SJCRH30 (cell line): Measurements from ENCODE around the gene STARD10. TPM values are rescaled to one million over a fixed set of nuclear protein-coding genes. Genes with fewer than 3 reads are reported as not detected.
A peak's percentile ranks its signal among the peaks of the same experiment; 100 is the strongest.
"Not testable (repeated sequence)": the region's sequence is repeated elsewhere in the genome, so short reads cannot be mapped to it uniquely, and the experiment has no call there.

Source experiments
- DNase-seq, 2 experiments: peaks; one replicate each; pipeline ENCODE4 v3.0.0-alpha.2; 2015 to 2020
- H3K27ac ChIP-seq: fragments of 250-450 bp; sonication (Bioruptor Pico); 2 replicates; pipeline ENCODE4 v1.5.1; 2020; ENCODE audit warnings: mild to moderate bottlenecking, moderate library complexity
- H3K27me3 ChIP-seq: fragments of 250-450 bp; sonication (Bioruptor Pico); 2 replicates; pipeline ENCODE4 v1.5.1; 2020; ENCODE audit warnings: mild to moderate bottlenecking, moderate library complexity
- H3K36me3 ChIP-seq: fragments of 250-450 bp; sonication (Bioruptor Pico); 2 replicates; pipeline ENCODE4 v1.5.1; 2020; ENCODE audit warnings: mild to moderate bottlenecking, moderate library complexity
- H3K4me1 ChIP-seq: fragments of 250-450 bp; sonication (Bioruptor Pico); 2 replicates; pipeline ENCODE4 v1.5.1; 2020; ENCODE audit warnings: mild to moderate bottlenecking, moderate library complexity
- H3K4me3 ChIP-seq: fragments of 250-450 bp; sonication (Bioruptor Pico); 2 replicates; pipeline ENCODE4 v1.5.1; 2020; ENCODE audit warnings: mild to moderate bottlenecking, moderate library complexity
- H3K9me3 ChIP-seq: fragments of 250-450 bp; sonication (Bioruptor Pico); replicated peaks from 2 replicates; pipeline ENCODE4 v1.5.1; 2020; ENCODE audit warnings: mild to moderate bottlenecking, moderate library complexity
- total RNA-seq: library from RNA; depleted of rRNA; stranded (reverse); fragments of >200 nt; shearing (Covaris generic); gene quantifications from 2 replicates; pipeline ENCODE4 v1.2.3, GENCODE V29; 2014

The STARD10 gene
- total RNA-seq, 1 experiment from 2014 or later: 10.3 TPM

DNA sequence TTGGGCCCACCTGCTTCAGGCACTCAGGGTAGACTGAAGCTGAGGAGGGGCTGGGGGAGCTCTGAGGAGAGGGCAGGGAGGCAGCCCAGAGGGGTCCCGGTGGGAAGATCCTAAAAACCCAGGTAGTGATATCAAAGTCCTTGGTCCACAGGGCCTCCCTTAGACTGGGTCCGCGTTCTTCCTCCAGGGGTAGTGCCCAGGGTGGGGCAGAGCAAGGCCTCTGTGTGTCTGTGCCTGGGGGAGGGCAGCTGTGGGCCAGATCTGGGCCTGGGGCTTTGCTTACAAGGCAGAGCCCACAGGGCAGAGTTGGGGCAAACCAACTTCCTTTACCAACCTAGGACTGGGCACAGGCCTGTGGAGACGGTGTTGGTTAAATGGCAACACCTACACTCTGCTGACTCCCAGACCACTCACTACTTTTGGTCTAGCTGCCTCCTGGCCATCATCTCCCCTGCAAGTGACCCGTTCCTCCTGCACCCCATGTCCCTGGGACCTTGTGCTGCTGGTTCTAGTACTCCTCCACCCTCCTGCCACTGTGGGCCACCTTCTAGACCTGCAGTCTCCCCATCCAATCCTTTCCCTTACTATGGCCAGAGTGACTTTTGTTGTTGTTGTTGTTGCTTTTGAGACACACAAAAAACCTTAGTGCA, 36.2 kb upstream of the STARD10 start:
- DNase-seq: no peak
- Histone ChIP-seq H3K36me3 (no peaks in the 10 kb centered on the region), H3K4me3 (no peak overlapping the region), H3K4me1 (peaks cover 4% of the 10 kb centered on the region; the same call in 1 of the 2 replicates), H3K9me3 (no peaks in the 10 kb centered on the region), H3K27ac (no peak overlapping the region), H3K27me3 (no peaks in the 10 kb centered on the region)

DNA sequence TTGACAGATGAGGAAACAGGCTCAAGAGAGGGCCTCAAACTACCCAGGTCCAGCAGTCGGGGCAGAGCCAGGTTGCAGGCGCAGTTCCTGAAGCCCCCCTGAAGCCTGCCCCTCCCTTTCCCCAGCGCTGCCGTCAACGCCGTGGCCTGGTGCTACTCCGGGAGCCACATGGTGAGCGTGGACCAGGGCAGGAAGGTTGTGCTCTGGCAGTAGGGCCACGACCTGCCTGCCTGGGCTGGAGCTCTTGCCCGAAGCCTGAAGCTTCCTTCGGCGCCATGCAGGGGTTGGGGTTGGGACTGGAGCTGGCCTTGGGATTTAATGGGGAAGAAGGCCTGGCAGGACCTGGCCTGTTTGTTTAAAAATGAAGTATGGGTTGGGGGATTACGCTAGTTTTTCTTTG, 35.3 kb upstream of the STARD10 start:
- no peaks in the 10 kb centered on the region for H3K9me3 ChIP-seq
- H3K27me3 ChIP-seq: no peaks in the 10 kb centered on the region
- no peak for DNase-seq
- H3K4me1 ChIP-seq: peaks cover 4% of the 10 kb centered on the region; the same call in 1 of the 2 replicates
- no peak overlapping the region for H3K4me3 ChIP-seq
- H3K27ac ChIP-seq: no peak overlapping the region
- no peaks in the 10 kb centered on the region for H3K36me3 ChIP-seq

DNA sequence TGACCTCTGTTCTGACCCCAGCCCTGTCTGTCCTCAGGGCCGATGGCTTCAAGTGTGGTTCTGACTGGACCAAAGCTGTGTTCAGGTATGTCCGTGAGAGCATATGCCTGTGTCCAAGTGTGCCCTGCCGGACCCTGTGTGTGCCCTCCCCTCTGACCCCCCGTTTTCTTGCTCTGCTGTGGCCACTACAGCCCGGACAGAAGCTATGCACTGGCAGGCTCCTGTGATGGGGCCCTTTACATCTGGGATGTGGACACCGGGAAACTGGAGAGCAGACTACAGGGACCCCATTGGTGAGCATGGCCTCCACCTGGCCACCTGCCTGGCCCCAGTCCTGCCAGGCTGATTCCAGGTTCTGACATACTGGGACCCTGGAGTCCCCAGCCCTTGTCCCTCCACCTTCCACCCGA, 34.9 kb upstream of the STARD10 start:
- peaks cover 4% of the 10 kb centered on the region; the same call in 1 of the 2 replicates for H3K4me1 ChIP-seq
- no peaks in the 10 kb centered on the region for H3K9me3 ChIP-seq
- H3K4me3 ChIP-seq: no peak overlapping the region
- H3K27ac ChIP-seq: no peak overlapping the region
- no peaks in the 10 kb centered on the region for H3K36me3 ChIP-seq
- H3K27me3 ChIP-seq: no peaks in the 10 kb centered on the region
- DNase-seq: no peak

DNA sequence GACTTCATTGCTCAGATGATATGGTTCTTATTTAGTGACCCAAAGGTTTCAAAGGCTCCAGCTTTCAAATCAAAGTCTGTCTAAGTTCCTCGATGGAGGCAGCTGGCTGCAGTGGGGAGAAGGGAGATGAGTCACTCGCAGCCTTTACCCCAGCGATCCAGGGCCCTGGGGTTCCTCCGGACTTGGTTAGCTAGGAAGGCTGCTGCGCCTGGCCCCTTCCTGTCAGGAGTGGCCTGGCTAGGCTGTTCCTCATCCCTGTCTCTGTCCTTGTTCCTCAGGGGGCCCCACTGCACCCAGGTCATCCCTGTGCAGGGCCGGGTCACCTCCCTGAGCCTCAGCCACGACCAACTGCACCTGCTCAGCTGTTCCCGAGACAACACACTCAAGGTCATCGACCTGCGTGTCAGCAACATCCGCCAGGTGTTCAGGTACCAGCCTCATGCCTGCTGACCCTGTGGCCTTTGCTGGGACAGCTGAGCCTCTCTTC, 34.3 kb upstream of the STARD10 start:
- peaks cover 4% of the 10 kb centered on the region; the same call in 1 of the 2 replicates for H3K4me1 ChIP-seq
- H3K27me3 ChIP-seq: no peaks in the 10 kb centered on the region
- no peaks in the 10 kb centered on the region for H3K36me3 ChIP-seq
- H3K9me3 ChIP-seq: no peaks in the 10 kb centered on the region
- H3K27ac ChIP-seq: no peak overlapping the region
- DNase-seq: peak in 1 of 2 experiments; percentile 26
- H3K4me3 ChIP-seq: no peak overlapping the region

DNA sequence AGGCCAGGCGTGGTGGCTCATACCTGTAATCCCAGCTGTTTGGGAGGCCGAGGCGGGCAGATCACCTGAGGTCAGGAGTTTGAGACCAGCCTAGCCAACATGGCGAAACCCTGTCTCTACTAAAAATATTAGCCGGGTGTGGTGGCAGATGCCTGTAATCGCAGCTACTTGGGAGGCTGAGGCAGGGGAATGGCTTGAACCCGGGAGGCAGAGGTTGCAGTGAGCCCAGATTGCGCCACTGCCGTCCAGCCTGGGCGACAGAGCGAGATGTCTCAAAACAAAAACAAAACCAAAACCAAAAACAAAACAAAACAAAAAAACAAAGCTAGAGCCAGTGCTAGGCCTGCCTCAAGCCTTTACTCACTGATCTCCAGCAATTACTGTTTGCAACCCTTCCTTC, 33.8 kb upstream of the STARD10 start:
- H3K27ac ChIP-seq, DNase-seq, H3K9me3 ChIP-seq, H3K4me3 ChIP-seq, H3K4me1 ChIP-seq, H3K27me3 ChIP-seq, H3K36me3 ChIP-seq: not testable (repeated sequence)

DNA sequence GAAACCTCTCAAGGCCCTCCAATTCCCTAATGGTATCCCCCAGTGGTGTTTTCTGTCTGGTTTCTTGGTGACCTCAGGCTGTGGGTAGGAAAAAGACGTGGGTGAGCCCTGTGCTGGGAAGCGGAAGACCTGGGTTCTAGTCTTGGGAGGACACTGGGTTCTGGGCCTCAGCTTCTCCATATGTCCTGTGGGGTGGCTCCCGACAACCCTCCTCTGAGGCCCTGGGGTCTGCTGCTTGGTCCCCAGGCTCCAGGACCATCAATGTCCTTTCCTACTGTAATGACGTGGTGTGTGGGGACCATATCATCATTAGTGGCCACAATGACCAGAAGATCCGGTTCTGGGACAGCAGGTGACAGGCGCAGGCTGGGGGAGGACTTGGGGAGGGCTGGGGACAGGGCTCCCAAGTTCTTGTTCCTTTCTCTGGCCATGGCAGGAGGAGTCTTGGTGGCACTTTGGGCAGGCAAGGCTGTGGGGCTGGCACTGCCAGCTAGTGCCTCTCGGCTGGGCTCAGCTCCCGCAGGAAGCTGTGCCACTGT, 33.2 kb upstream of the STARD10 start:
- Histone ChIP-seq H3K36me3 (no peaks in the 10 kb centered on the region), H3K4me3 (no peak overlapping the region), H3K27ac (no peak overlapping the region), H3K9me3 (no peaks in the 10 kb centered on the region), H3K27me3 (no peaks in the 10 kb centered on the region), H3K4me1 (peaks cover 4% of the 10 kb centered on the region; the same call in 1 of the 2 replicates)
- DNase-seq: no peak

DNA sequence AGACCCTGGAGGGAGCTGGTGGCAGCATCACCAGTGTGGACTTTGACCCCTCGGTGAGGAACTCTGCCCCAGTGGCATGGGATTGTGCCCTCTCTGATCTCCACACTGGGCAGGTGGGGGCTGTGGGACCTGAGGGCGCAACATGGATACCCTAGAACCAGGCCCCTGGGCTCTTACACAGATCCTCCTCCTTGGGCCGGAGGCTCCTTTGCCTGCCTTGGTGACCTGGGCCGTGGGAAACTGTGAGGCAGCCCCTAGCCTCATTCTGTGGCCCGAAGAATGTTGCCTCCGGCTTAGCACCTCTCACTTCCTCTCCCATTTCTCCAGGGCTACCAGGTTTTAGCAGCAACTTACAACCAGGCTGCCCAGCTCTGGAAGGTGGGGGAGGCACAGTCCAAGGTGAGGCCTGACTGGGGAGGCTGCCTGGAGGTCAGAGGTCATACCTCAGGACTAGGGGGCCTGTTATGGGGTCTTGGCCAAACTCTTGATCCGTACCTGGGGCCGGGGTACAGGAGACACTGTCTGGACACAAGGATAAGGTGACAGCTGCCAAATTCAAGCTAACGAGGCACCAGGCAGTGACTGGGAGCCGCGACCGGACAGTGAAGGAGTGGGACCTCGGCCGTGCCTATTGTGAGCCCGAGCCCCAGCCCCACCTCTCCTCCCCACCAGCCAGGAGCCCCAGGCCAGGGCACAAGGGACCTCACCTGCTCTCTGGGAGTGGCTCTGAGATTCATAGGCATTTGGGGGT, 32.5 kb upstream of the STARD10 start:
- Histone ChIP-seq H3K4me3 (no peak overlapping the region), H3K27ac (no peak overlapping the region), H3K36me3 (no peaks in the 10 kb centered on the region), H3K27me3 (no peaks in the 10 kb centered on the region), H3K9me3 (no peaks in the 10 kb centered on the region), H3K4me1 (no peaks in the 10 kb centered on the region)
- DNase-seq: no peak

DNA sequence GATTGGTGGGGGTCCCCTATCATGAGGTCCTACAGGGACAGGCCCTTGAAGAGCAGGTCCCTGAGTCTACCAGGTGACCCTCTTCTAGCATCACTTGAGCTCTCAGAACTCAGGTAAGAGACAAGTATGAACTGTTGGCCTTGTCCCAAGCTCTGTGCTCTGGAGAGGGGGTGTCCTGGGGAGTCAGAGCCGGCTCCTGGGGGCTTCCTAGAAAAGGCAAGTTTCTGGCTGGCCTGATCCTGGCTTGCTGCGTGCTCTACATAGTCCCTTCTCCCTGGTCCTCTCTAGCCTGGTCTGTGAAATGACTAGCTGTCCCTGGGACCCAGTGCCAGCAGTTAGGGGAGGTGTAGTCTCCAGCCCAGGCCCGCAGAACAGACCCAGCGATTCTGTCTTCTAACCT, 31.8 kb upstream of the STARD10 start:
- Histone ChIP-seq H3K9me3 (no peaks in the 10 kb centered on the region), H3K36me3 (no peaks in the 10 kb centered on the region), H3K27ac (no peak overlapping the region), H3K4me1 (no peaks in the 10 kb centered on the region), H3K4me3 (no peak overlapping the region), H3K27me3 (no peaks in the 10 kb centered on the region)
- DNase-seq: no peak

DNA sequence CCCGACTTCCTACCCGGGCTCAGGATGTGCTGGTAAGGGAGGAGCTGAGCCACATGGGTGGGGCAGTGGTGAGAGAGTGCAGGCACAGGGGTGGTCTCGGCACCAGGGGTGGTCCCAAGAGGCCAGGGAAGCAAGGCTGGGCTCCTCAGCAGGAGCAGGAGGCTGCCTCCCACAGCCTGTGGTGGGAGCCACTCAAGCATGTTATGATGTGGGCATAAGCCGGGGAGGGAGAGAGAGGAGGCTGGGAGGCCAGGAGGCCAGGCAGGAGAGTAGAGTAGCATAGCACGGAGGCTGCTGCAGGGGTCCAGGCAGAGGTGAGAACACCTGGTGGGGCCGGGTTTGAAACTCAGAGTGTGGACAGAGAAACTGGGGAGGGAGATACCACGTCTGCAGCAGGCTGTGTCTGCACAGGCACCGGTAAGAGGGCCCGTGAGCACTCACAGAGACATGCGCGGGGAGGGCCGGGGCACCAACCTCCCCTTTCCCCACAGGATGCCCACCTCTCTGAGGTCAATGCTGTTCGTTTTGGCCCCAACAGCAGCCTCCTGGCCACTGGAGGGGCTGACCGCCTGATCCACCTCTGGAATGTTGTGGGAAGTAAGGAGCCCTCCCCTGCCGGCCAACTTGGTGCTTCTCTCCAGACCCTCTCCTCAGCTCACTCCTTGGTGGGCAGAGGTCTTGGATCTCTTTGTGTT, 31.1 kb upstream of the STARD10 start:
- H3K27ac ChIP-seq: no peak overlapping the region
- H3K9me3 ChIP-seq: no peaks in the 10 kb centered on the region
- H3K4me3 ChIP-seq: no peak overlapping the region
- H3K36me3 ChIP-seq: no peaks in the 10 kb centered on the region
- DNase-seq: no peak
- H3K27me3 ChIP-seq: no peaks in the 10 kb centered on the region
- H3K4me1 ChIP-seq: no peaks in the 10 kb centered on the region

DNA sequence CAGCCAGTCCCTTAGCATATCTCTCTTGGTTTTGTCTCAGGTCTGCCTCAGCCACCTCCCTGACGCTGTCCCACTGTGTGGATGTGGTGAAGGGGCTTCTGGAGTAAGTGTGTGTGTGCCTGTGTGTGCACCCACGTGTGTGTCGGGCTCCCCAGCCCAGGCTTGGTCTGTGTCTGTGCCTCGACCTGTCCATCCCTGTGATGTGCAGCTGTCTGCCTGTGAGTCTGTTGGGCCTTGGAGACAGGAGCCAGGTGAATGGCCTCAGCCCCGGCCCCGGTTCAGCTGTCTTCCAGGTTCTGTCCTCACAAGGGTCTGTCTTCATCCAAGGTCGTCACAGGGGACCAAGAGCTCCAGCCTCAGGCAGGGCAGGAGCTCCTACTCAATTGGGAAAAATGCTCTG, 30.2 kb upstream of the STARD10 start:
- Histone ChIP-seq H3K4me3 (no peak overlapping the region), H3K27me3 (no peaks in the 10 kb centered on the region), H3K9me3 (no peaks in the 10 kb centered on the region), H3K27ac (no peak overlapping the region), H3K4me1 (no peaks in the 10 kb centered on the region), H3K36me3 (no peaks in the 10 kb centered on the region)
- no peak for DNase-seq

DNA sequence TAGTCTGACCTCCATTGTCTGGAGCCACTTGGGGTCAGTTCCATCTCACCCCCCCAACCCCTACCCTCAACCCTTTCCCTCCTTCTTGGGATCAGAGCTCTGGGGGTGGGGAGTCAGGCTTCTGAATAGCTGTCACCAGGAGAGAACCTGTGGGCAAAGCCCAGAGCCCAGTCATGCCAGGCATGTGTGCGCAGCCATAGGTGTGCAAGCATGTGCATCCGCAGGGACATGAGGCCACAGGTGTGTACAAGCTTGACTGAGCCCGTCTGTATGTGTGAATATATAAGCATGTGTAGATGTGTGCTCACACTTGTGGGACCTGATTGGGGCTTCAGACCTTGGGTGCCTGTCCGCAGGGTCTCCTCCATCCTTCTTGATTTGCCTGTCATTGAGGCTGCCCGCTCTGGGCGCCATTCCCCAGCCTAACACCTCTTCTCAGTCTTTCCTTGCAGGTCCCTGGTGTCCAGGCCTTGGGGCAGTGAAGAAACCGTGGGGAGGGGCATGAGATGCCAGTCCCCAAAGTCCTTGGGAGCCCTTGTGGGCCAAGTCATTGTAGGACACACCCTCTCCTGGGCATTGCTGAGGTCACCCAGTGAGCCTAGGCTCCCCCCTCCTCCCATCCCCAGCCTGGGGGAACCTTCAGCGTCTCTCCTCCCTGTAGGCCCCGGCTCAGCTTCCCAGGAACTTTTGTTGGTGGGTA, 29.4 kb upstream of the STARD10 start:
- H3K27me3 ChIP-seq: no peaks in the 10 kb centered on the region
- DNase-seq: no peak
- H3K4me3 ChIP-seq: no peak overlapping the region
- H3K36me3 ChIP-seq: no peaks in the 10 kb centered on the region
- no peak overlapping the region for H3K27ac ChIP-seq
- H3K9me3 ChIP-seq: no peaks in the 10 kb centered on the region
- no peaks in the 10 kb centered on the region for H3K4me1 ChIP-seq

DNA sequence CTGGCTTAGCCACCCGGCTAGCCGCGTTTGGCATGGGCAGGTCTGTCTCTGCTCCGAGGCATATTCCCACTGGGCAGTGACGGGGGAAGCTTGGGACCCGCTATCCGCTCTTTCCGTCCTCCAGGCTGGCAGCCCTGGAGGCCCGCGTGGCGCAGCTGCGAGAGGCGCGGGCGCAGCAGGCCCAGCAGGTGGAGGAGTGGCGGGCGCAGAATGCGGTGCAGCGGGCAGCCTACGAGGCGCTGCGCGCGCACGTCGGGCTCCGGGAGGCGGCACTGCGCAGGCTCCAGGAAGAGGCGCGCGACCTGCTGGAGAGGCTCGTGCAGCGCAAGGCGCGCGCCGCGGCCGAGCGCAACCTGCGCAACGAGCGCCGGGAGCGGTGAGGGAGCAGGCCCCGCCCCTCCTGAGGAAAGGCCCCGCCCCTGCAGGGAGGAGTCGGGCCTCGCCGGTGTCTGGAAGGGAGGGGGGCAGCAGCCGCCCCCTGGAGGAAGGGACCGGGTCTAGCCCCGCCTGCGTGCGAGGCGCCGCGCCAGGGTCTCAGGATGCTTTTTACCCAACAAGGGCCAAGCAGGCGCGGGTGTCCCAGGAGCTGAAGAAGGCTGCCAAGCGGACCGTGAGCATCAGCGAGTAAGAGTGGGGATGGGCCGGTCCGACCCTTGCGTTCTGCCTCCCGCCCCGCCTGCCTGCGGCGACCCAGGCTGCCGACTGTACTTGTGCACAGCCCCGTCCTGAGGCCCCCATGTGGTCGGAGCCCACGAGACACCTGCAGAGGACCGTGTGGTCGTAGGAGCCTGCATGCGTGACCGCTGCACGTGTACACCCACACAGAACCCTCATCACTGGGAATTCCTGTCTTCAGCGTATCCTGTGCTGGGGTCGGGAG, 28.3 kb upstream of the STARD10 start:
- no peaks in the 10 kb centered on the region for H3K4me1 ChIP-seq
- H3K27me3 ChIP-seq: no peaks in the 10 kb centered on the region
- no peaks in the 10 kb centered on the region for H3K9me3 ChIP-seq
- DNase-seq: no peak
- H3K27ac ChIP-seq: no peak overlapping the region
- no peaks in the 10 kb centered on the region for H3K36me3 ChIP-seq
- no peak overlapping the region for H3K4me3 ChIP-seq

DNA sequence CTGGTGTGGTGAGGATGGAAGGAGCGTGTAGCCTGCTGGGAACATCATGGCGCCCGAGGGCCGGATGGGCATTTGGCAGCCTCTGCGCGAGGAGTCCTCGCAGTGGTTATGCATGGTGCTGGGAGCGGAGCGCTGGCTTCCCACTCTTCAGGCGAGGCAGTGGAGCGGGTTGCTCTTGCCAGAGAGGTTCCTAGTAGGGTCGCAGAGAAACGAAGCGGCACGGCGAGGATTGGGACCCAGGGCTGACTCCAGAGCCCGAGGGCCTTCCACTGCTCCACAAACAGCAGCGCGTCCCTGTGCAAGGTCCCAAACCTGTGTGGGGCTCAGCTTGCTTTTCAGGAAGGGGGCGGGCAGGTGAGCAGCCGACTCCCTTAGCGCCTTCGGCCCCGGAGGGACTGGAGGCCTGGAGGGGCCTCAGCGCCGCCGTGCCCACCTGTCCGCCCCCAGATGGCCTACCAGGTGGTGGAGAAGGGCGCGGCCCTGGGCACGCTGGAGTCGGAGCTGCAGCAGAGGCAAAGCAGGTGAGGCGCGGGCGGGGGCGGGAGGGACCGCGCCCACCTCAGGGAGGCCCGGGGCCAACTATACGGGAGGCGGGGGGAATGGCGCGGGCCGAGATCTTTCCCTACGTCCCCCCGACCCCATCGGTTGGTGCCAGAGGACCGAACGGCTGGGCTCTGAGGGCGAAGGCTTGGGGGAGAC, 27.5 kb upstream of the STARD10 start:
- no peaks in the 10 kb centered on the region for H3K27me3 ChIP-seq
- no peak for DNase-seq
- no peak overlapping the region for H3K27ac ChIP-seq
- no peaks in the 10 kb centered on the region for H3K36me3 ChIP-seq
- no peak overlapping the region for H3K4me3 ChIP-seq
- H3K9me3 ChIP-seq: no peaks in the 10 kb centered on the region
- peaks cover 3% of the 10 kb centered on the region for H3K4me1 ChIP-seq
